Astrocyte of the spinal cord (primary cell): Measurements from ENCODE around the gene CD27.

Experiments
- DNase-seq: peaks from one replicate; pipeline ENCODE4 v3.0.0; 2011; ENCODE audit warnings: low read depth, low spot score
- H3K4me3 ChIP-seq: 2 replicates; pipeline ENCODE4 v1.5.1; 2011; ENCODE audit warnings: low read depth, mild to moderate bottlenecking, low read length, moderate library complexity
- CTCF ChIP-seq: IDR thresholded peaks from 2 replicates; pipeline ENCODE4 v1.5.1; 2012; ENCODE audit warnings: low read depth, mild to moderate bottlenecking, low read length, inconsistent platforms
- in situ Hi-C: cut with HindIII; loops from 2 replicates; pipeline ENCODE4 v1.10.0; 2017; ENCODE audit warnings: low sequenced_read_pairs

Gene CD27

DNA sequence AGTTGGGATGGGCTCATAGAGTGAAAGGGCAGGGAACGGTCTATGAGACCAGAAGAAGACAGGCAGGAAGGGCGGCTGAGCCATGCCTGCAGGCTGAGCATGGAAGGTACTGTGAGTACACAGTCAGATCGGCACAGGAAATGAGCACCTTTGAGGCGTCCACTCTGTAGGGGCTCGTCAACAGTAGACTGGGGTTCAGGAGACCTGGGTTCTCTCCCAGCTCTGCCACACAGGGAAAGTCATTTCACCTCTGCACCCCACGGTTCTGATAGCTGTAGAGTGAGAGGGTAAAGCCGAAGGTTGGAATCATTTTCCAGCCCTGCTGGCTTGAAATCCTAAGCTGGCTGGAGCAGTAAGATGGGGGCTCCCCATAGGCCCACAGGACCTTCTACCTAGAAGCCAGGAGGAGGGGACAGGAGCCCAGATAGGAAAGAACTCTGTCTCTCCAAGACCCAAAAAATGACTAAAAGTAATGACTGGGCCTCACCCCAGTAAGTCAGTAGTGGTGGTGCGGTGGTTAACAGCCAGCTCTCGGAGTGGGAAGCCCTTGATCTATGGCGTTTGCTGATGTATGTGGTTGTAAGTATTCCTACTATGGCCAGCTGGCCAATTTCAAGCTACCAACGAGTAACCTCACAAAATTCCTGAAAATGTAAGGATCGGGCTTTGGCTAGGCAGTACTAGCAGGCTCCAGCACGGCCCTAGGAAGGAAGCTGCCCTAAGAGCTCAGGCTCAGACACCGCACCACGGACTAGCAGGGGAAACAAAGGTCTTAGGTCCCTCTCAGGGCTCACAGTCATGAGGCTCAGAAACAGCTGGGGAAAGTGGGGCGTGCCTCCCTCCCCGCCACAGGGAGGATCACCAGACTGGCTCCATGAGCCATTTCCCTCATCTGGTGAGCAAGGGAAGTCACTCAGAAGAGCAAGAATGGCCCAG is 10.3 kb upstream of the CD27 start:
- in situ Hi-C loops, result no loop called here
- H3K4me3 ChIP-seq, result no peak overlapping the region
- no peak for TF ChIP-seq CTCF
- DNase-seq, result no peak

DNA sequence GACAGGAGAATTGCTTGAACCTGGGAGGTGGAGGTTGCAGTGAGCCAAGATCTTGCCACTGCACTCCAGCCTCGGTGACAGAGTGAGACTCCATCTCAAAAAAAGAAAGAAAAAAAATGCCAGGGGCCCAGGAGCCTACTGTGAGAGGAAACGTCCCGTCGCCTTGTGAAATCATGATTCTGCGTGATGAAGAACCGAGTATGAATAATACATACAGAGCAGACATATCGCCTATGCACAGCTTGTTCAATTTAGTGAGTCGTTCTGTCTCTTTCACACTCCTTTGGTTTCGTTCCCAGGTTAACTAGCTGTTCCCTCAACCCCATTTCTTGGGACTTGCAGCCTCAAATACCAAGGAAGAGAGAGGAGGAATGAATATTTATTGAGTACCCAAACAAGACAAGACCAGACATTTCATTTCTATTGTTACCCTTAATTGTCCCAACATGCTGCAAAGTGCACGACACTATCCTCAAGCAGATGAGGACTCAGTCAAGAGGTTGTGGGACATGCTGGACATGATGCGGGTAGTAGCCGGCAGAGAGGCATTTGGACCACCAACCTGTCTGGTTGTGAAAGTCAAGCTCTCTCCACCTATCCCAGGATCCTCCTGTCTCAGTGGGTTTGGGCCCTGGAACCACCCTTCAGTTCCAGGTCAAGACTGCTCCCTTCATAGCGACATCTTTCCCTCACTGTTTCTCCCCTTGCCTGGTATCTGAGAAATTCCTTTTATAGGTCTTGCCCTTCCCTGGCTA is 8.6 kb upstream of the CD27 start:
- DNase-seq, result no peak
- no peak for TF ChIP-seq CTCF
- in situ Hi-C loops, result no loop called here
- H3K4me3 ChIP-seq, result no peak overlapping the region

- DNase-seq, result no peak
- TF ChIP-seq CTCF, result no peak
- no peak overlapping the region for H3K4me3 ChIP-seq
- in situ Hi-C loops, result no loop called here
These were observed 7.2 kb upstream of the CD27 start for GRCh38 chr12:6437586-6437985.

GRCh38 chr12:6438345-6438744 is 6.4 kb upstream of the CD27 start:
- TF ChIP-seq CTCF, result no peak
- no peak overlapping the region for H3K4me3 ChIP-seq
- no peak for DNase-seq
- in situ Hi-C loops, result no loop called here

DNA sequence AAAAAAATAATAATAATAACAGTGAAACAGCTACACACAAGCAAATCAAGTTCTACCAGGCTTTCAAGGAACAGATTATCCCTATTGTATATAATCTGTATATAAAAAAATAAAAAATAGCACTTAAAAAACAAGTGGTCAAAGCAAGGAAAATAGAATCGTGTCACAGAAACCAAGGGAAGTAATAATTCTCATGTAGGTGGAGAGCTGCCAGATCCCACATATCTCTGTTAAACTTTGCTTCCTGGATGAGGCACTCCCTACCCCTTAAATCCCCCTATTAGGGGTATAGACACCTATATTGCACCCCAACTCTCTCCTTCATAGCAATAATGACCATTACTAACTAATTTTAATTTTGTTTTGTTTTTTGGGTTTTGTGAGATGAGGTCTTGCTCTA is 4.4 kb upstream of the CD27 start:
- no peak for TF ChIP-seq CTCF
- in situ Hi-C loops, result no loop called here
- no peak for DNase-seq
- H3K4me3 ChIP-seq, result no peak overlapping the region

DNA sequence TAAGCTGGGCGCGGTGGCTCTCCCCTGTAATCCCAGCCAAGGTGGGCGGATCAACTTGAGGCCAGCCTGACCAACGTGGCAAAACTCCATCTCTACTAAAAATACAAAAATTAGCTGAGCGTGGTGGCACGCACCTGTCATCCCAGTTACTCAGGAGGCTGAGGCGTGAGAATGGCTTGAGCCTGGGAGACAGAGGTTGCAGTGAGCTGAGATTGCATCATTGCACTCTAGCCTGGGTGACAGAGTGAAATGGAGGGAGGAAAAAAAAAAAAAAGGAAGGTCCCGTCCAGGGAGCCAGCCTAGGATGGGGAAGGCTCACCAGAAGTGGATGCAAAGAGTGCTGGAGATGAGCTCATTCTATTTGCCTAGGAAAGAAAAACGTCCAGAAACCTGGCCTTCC is 1.9 kb upstream of the CD27 start:
- no peak for DNase-seq
- TF ChIP-seq CTCF, result no peak
- H3K4me3 ChIP-seq, result no peak overlapping the region
- in situ Hi-C loops, result no loop called here
